ENCODE data around the gene ST3GAL3. TPM values are rescaled to one million over a fixed set of nuclear protein-coding genes. Genes with fewer than 3 reads are reported as not detected.

Gene ST3GAL3
- total and polyA plus RNA-seq, 2 donors (not counting 3 experiments of a cell fraction or from before 2014, with no cell fraction given) = 14.3 to 35.8 TPM

- CTCF ChIA-PET = interaction anchor here (1.0 to 1.6 kb wide), 2 partner anchors 11 to 215 kb away, joined by 3 to 10 read pairs; no protein-coding TSS in a partner anchor
- Histone ChIP-seq H2AFZ (ENCODE audit: low read depth, low read length) (peak within 1 kb of the TSS; percentile 50), H3K9ac (replicated peaks; ENCODE audit: extremely low read depth, insufficient read depth, low read length) (peak within 1 kb of the TSS; percentile 74), H3K79me2 (ENCODE audit: control insufficient read depth, insufficient read depth, low read length) (peaks cover 47% of the 10 kb centered on the region), H3K4me2 (ENCODE audit: insufficient read depth, low read length) (peak within 1 kb of the TSS; percentile 54), H3K4me3 (replicated peaks in 1 of 3; ENCODE audit: insufficient read depth in 1 of 3, low read depth in 1 of 3, low read length in 3 of 3) (peak within 1 kb of the TSS; percentile 54 to 66 (median 64)), H3K27ac (ENCODE audit: insufficient read depth, low read depth, low read length) (peak within 1 kb of the TSS; percentile 13), H3K9me3 (replicated peaks; ENCODE audit: control insufficient read depth, insufficient read depth, low read length) (no peaks in the 10 kb centered on the region), H3K36me3 (ENCODE audit: control insufficient read depth in 2 of 2, extremely low read depth in 1 of 2, insufficient read depth in 2 of 2, low read length in 2 of 2) (peaks cover 0 to 10% of the 10 kb centered on the region in 2 experiments), H4K20me1 (replicated peaks; ENCODE audit: control insufficient read depth, extremely low read depth, insufficient read depth, low read length) (no peaks in the 10 kb centered on the region), H3K9me1 (replicated peaks; ENCODE audit: control insufficient read depth, extremely low read depth, insufficient read depth, low read length) (no peaks in the 10 kb centered on the region), H3K4me1 (ENCODE audit: control insufficient read depth, extremely low read depth, insufficient read depth, low read length) (peaks cover 31% of the 10 kb centered on the region), H3K27me3 (ENCODE audit: control insufficient read depth in 2 of 2, insufficient read depth in 2 of 2, low read length in 2 of 2) (no peaks in the 10 kb centered on the region)
- POLR2A ChIA-PET = no interaction called here
- dilution Hi-C loops (cut with MboI; ENCODE audit: extremely low pct_ligation_motif_present, low sequenced_read_pairs) (no loop called here), intact Hi-C loops (cut with micrococcal nuclease) (no loop called here)
- FAIRE-seq (peak; percentile 59), DNase-seq (ENCODE audit: low read depth, low spot score) (peak; percentile 24)
- TF ChIP-seq POLR2AphosphoS5 (IDR thresholded peaks at IDR 0.05; ENCODE audit: insufficient read depth, low read depth, low read length) (peak; percentile 46), MYC (IDR thresholded peaks at IDR 0.05; ENCODE audit: low read depth, low read length) (no peak), FOS (IDR thresholded peaks at IDR 0.05; ENCODE audit: borderline replicate concordance, insufficient read depth, low read length) (no peak)
- no TSS peak for BruUV-seq (replicated peaks)
These were observed 271.4 kb downstream of the ST3GAL3 start, which contains the start of gene B4GALT2 for GRCh38 chr1:43978551-43979260. TSS of gene B4GALT2 (plus strand) at chr1:43979210. CDS start at chr1:43981161, 1,951 bp downstream.

DNA sequence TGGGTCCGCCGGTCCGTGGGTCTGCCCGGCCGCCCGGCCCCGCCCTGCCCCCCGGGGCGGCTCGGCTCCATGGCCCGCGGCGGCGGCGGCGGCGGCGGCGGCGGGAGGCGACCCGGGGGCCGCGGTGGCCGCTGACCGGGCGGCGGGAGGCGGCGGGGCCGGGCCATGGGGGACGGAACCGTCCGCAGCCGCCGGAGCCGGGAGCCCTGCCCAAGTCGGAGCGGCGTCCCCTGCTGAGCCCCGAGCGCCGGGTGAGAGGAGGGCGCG, 271.9 kb downstream of the ST3GAL3 start:
- Histone ChIP-seq H3K27me3 (ENCODE audit: control insufficient read depth in 2 of 2, insufficient read depth in 2 of 2, low read length in 2 of 2) (no peaks in the 10 kb centered on the region), H3K4me2 (ENCODE audit: insufficient read depth, low read length) (no peak overlapping the region), H4K20me1 (replicated peaks; ENCODE audit: control insufficient read depth, extremely low read depth, insufficient read depth, low read length) (no peaks in the 10 kb centered on the region), H3K9ac (replicated peaks; ENCODE audit: extremely low read depth, insufficient read depth, low read length) (no peak overlapping the region), H2AFZ (ENCODE audit: low read depth, low read length) (no peak overlapping the region), H3K4me3 (replicated peaks in 1 of 3; ENCODE audit: insufficient read depth in 1 of 3, low read depth in 1 of 3, low read length in 3 of 3) (peak overlapping the region in 1 of 3 experiments; percentile 66), H3K9me1 (replicated peaks; ENCODE audit: control insufficient read depth, extremely low read depth, insufficient read depth, low read length) (no peaks in the 10 kb centered on the region), H3K9me3 (replicated peaks; ENCODE audit: control insufficient read depth, insufficient read depth, low read length) (no peaks in the 10 kb centered on the region), H3K36me3 (ENCODE audit: control insufficient read depth in 2 of 2, extremely low read depth in 1 of 2, insufficient read depth in 2 of 2, low read length in 2 of 2) (peaks cover 0 to 10% of the 10 kb centered on the region in 2 experiments), H3K4me1 (ENCODE audit: control insufficient read depth, extremely low read depth, insufficient read depth, low read length) (peaks cover 29% of the 10 kb centered on the region), H3K27ac (ENCODE audit: insufficient read depth, low read depth, low read length) (no peak overlapping the region), H3K79me2 (ENCODE audit: control insufficient read depth, insufficient read depth, low read length) (peaks cover 47% of the 10 kb centered on the region)
- dilution Hi-C loops (cut with MboI; ENCODE audit: extremely low pct_ligation_motif_present, low sequenced_read_pairs) = no loop called here
- TF ChIP-seq MAX (IDR thresholded peaks at IDR 0.05; ENCODE audit: insufficient read depth, insufficient read length) (no peak), POLR2AphosphoS5 (IDR thresholded peaks at IDR 0.05; ENCODE audit: insufficient read depth, low read depth, low read length) (no peak), EZH2 (IDR thresholded peaks at IDR 0.05; ENCODE audit: borderline replicate concordance, low read depth, low read length, severe bottlenecking) (no peak), POLR2A (IDR thresholded peaks at IDR 0.05; ENCODE audit: low read depth, low read length) (no peak), MYC (IDR thresholded peaks at IDR 0.05; ENCODE audit: low read depth, low read length) (no peak), JUN (IDR thresholded peaks at IDR 0.05; ENCODE audit: borderline replicate concordance, insufficient read depth, insufficient read length, low read depth) (no peak), FOS (IDR thresholded peaks at IDR 0.05; ENCODE audit: borderline replicate concordance, insufficient read depth, low read length) (no peak), GATA2 (IDR thresholded peaks at IDR 0.05; ENCODE audit: insufficient read depth, insufficient read length, low read depth, low read length) (no peak)
- TF ChIP-seq, protein P1, sequence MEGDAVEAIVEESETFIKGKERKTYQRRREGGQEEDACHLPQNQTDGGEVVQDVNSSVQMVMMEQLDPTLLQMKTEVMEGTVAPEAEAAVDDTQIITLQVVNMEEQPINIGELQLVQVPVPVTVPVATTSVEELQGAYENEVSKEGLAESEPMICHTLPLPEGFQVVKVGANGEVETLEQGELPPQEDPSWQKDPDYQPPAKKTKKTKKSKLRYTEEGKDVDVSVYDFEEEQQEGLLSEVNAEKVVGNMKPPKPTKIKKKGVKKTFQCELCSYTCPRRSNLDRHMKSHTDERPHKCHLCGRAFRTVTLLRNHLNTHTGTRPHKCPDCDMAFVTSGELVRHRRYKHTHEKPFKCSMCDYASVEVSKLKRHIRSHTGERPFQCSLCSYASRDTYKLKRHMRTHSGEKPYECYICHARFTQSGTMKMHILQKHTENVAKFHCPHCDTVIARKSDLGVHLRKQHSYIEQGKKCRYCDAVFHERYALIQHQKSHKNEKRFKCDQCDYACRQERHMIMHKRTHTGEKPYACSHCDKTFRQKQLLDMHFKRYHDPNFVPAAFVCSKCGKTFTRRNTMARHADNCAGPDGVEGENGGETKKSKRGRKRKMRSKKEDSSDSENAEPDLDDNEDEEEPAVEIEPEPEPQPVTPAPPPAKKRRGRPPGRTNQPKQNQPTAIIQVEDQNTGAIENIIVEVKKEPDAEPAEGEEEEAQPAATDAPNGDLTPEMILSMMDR (IDR thresholded peaks at IDR 0.05; ENCODE audit: extremely low read depth in 1 of 2, insufficient read depth in 1 of 2, low read depth in 1 of 2, low read length in 2 of 2) = no peak
- POLR2A ChIA-PET = no interaction called here
- BruUV-seq (replicated peaks) = no TSS peak
- CTCF ChIA-PET = no interaction called here
- FAIRE-seq (no peak), DNase-seq (ENCODE audit: low read depth, low spot score) (no peak)
- intact Hi-C loops (cut with micrococcal nuclease) = no loop called here
